Left renal cortex interstitium (tissue), 4 donors: Measurements from ENCODE around the gene GPR63. TPM values are rescaled to one million over a fixed set of nuclear protein-coding genes. Genes with fewer than 3 reads are reported as not detected.

Experiments
- DNase-seq, 4 donors: peaks; one replicate each; pipeline ENCODE4 v3.0.0-alpha.2; 2013; ENCODE audit warnings: low read depth in 4 of 4, low spot score in 2 of 4, missing footprints in 1 of 4
- polyA plus RNA-seq, 4 donors: library from polyadenylated mRNA; unstranded; fragments of 120-200 nt; gene quantifications; one replicate each; pipeline ENCODE4 v1.2.1, GENCODE V29; 2013; ENCODE audit not compliant: insufficient read length in 4 of 4

The GPR63 gene
- polyA plus RNA-seq, 4 donors = 2.6 to 4.5 (median 3.1) TPM

DNA sequence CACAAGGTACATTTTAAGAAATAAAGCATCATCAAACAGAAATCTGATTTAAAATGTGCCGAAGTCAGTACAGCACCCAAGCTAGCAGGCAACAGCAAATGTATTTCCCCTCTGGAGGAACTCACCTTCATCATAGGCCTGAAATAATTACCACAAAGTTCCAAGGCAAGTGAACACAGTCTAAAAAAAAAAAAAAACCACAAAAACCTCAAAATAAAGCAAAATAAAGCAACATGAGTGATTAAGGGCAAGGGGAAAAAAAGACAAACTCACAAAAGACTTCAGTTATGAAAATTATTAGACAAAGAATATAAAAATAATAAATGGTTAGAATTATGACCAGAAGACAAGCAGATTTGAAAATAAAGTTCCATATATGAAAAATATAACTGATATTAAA is 10.4 kb downstream of the GPR63 start:
- no peak for DNase-seq

DNA sequence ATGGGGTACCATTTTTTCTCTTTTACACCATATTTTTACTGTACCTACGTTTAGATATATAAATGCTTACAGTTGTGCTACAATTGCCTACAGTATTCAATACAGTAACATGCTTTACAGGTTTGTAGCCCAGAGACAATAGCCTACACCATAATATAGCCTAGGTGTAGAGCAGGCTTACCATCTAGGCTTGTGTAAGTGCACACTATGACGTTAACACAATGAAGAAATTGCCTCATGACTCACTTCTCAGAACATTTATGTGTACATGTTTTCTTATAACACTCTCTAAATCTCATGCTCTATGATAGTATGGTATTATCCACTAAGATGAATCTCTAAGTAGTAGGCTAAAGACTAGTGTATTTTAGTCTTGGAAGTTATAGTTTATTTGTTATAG is 13.5 kb downstream of the GPR63 start:
- DNase-seq = no peak

DNA sequence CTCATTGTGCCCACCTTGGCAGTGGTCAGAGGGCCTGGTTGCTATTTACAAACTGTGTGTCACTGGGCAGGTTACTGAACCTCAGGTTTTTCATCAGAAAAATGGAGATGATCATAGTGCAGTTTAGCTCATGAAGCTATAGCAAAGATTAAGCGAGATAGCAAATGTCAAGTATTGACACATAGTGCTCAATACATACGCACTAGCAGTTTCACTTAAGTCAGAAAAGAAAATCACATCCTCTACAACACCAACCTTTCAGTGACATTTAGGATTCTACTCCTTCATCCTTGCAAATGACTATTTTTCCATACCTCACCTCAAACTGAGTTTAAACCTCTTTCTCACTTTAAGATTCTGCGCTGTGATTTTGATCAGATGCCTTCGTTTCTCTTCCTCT is 16.2 kb downstream of the GPR63 start:
- no peak for DNase-seq

DNA sequence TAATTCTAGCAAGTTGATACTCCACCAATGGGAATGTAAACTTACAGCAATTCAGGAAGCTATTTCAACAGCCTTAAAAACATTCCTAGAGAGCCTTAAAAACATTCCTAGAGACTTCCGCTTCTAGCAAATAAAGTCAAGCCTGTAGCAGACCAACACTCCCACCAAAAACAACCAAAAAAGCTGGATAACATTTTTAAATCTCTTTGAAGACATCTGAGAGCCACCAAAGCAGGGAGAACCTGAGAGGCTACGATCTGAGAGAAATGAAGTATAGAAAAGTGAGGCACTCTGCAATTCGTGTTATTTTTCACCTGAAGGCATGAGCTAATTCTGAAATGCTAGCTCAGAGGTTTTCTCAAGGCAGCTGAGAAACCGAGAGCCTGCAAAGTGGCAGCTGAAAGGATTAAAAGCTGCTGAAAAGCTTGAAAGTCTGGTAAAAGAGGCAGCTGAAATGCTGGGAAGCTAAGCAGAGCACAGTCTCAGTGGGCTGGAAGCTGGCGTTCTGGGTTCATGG is 20.9 kb downstream of the GPR63 start:
- peak in 1 of 4 donors; percentile 13 for DNase-seq

DNA sequence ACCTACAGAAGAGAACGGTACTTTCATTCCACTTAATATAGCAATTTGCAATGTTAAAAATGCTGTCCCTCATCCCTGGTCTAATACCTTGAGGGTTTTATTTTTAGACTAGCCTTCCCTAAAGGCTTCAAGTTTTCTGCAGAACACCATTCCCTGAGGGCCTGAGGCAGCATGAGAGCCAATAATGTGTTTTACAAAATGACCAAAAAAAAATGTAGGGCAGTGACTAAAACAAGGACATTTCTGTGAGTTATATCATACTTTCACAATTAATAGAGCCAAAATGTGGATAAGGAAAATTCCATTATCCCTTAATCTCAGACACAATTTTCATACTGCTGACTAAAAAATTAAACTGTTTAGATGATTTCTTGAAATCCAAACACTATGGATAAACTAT is 22.7 kb downstream of the GPR63 start:
- no peak for DNase-seq

DNA sequence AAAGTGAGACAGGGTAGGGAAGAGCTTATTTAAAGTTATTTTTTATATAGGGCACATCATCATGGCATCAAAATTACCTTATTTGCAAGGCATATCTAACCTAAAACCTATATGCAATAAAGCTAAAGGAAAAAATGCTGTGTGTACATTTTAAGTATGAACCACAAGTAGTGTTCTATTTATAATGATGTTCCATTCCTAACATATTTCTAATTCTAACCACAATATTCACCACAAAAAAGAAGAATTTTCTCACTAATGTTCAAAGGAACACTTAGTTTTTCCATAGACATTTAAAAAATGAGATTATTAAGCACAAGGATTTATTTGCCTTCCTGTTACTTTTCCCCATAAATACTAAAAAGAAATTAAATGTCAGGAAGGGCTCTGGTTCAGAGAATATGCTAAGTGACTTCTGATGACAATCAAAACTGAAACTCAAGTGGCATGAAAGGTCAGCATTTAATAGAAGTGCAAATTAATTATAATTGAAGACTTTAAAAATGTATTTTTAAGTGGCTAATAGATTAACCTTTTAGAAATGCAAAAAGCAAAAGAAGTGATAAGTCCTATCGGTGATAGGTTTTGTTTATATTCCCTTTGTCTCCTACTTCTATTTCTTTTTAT is 25.1 kb downstream of the GPR63 start:
- DNase-seq = no peak

DNA sequence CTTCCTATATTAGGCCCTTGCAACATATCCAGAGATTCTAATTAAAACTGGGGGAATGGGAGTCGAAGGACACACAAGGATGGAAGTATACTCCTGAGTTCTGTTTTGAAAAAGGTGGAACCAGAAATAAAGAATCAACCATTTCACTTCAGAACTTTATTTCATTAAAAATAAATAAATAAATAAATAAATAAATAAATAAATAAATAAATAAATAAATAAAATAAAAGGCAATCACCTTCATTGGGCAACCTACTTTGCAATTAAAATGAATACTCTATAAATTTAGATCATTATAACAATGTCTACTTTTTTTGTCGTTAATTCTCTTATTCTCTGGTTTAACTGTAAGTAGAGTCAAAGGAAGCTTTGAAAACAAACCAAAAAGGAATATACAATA is 25.6 kb downstream of the GPR63 start:
- no peak for DNase-seq

DNA sequence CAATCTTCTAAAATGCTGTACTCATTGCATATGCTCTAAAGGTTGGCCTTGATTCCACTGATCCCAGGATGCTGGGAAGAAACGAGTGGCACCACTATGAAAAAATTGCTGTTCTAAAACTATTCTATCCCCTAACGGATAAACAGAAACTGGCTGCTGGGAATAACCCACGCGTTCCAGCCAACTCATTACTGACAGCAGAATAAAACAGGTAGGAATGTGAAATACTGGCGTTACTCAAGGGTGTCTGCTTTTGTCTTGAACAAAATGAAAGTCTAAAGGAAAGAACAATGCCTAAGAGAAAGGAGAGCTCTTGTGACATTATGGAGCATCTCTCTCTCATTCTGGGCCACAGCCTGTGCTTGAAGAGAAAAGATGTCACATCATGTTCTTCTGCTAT is 26.1 kb downstream of the GPR63 start:
- DNase-seq = no peak

DNA sequence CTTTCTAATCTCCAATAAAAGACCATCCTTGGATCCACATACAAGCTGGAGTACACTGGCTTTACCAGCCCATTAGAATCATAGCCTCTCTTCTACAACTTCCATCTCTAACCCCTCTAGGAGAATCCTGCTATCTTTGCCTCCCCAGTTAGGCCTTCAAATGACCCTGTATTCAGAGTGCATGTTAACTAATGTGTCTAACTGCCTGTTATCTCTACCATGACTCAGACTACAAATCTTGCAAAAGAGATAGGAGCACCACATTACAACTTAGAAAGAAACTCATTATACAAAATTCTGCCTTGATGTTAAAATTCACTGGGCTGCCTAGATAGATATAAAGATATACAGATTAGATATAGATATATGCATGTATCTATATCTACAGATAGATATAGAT is 28.2 kb downstream of the GPR63 start:
- no peak for DNase-seq

DNA sequence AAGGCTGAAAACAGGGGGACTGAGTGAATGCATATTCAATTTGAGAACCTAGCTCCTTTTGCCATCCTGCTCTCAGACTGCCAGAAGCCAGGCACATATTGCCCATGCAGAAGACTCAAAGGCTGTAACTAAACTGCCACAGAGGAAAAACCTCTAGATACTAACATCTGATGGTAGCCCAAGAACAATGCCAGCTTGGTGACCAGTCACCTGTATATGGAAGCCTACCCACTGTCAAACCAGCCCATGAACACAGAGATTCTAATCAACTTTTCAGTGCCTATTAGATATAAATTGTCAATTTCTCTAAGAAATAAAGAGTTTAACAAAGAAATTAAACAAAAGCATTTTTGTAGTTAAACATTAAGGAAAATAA is 34.2 kb downstream of the GPR63 start:
- DNase-seq = no peak

DNA sequence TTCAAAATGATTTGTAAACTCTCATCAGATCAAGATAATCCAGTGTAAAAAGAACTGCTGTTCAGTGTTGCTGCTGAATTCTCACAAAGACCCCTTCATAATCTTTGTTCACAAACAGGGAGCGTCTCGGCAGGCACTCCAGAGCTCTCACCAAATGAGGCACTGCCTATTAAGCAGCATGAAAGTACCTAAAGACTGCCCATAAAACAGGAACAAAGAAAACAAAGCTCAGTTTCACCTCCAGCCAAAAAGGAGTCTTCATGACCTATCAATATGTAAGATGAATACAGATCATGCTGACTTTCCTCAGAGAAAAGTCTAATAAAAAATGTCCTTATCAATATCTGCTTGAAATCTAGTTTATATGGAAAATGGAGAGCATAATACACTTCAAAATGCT is 41.8 kb downstream of the GPR63 start:
- DNase-seq = no peak

DNA sequence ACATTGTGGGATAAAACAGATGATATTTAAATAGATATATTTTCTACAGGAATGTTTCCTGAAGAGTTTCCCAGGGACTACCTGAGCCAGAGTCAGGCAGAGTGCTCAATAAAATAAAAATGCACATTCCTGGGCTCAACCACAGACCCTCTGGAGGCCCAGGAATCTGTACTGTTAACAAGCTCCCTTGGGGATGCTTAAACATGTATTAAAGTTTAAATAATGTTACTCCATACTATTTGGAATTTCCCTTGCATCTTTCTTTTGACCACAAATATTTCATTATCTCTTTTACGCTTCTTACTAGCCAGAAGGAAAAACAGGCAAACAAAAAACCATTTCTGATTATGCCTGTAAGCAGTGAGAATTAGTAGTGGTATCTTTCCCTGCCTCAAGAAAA is 42.3 kb downstream of the GPR63 start:
- no peak for DNase-seq

DNA sequence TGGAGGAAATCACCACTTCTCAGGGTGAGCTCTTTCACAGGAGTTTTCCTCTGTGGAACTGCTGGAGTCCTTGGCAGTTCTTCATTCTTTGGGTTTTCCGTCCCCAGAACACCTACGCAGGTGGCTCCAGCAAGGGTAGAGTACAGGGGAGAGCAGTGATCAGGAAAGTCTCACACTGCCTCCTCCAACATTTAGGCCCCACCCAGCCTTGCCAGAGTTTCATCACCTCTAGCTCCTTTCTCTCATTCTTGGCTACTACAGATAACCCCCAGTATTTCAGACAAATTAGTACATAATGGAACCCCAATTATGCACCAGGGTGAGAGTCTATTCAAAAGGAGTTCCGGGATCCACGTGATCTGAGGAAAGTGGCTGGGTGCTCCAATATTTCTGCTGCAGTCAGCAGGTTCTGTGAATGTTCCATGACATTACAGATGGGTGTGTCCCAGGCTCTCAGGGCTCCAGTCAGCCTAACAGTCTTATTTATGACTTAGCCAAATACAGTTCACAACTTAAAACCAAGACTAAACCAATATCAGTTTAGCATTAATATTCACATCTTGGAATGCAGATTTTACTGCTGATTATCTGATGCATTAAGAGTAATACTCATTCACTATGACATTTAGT is 44.6 kb downstream of the GPR63 start:
- DNase-seq = no peak

DNA sequence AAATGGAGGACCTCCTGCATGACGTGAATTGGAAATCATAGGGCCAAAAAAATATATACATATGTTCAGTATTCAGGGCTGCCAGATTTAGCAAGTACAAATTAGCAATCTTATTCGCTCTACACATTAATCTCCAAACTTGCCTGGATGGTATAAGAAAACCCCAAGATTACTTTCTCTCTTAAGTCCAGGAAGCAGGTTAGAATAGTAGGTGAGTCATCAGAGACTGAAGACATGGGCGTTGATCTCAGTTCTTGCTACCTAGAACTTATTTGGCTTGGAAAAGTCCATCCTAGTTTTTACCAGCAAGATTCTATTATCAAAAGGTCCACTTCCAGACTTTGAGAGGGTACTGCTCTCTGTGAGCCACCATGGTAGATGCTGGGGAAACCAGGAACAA is 47.4 kb downstream of the GPR63 start:
- DNase-seq = no peak

DNA sequence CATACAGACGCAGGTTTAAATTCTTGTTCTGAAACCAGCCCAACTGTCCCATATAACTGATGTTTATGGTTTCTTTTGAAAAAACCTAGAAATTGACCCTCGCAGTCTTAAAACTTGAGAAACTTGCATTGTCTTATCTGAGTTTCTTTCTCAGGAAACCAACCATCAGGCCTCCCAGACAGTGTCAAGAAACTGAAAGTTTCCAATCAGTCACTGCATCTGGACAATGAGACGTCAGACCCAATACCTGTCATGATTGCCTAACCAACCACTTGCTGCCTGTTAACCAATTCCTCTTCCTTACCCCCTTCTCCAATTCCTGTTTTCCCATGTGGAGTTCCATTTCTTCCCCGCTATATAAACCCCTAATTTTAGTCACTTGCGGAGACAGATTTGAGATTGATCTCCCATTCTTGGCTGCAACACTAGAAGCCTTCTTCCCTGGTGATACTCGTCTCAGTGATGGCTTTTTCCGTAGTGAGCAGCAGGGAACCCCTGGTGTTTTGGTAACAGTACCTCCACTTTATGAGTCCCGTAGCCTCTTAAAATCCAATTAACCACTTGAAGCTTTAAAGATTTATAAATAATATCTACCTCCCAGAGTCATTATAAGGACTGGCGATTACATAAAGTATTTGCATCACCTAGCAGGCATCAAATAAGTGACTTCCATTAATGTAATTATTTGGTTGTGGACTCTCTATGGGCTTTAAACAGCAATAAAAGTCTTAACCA is 49.3 kb downstream of the GPR63 start:
- no peak for DNase-seq

DNA sequence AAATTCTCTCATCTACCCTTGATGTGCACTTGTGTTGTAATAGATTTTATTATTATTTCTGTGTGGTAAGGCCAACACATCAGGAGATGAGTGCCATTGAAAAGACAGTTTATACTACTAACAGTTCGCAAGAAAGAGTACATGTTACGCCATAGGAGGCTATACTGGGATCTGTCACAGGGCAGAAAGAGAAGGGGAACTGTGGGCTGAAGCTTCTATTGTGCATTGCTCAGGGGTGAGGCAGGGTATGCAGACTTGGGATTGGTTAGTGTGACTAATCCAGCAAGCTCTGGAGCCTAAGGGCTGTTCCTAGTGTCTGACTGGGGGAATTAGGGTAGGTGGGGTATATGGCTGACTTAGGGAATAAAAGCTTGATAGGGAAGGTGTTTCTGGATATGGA is 50.9 kb downstream of the GPR63 start:
- no peak for DNase-seq

DNA sequence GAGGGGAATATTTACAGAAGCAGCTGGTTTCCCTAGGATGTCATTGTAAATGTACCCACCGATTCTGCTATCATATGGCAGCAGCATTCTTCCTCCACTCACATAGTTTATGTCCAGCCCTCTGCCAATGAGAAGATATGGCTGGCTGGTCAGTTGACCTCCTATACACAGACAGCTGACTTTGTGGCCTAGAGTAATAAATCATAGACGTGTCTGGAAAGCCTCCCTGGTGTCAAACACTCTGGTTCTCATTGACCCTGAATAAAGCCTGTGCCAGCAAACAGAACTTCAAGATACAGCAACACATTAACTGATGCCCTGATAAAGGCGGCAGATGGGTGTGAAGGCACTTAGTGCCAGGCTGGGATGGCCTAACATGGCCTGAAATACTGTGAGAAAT is 52.6 kb downstream of the GPR63 start:
- no peak for DNase-seq

DNA sequence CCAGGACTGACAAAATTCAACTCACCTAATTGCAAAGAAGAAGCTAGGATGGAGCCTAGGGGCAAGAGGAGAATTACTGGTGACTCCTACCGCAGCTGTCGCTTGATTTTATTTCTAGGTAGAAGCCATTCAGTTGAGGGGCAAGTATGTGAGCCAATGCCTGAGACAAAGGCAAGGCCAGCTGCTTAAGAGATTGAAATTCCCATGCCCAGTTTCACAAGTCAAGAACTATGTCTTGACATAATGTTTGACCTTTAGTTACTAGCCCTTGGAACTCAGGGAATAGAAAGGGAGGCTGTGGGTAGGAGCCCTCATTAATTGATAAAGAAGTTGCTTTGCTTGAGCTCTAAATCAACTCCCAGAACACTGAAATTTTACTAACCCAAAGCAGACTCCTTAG is 54.0 kb downstream of the GPR63 start:
- DNase-seq = no peak

DNA sequence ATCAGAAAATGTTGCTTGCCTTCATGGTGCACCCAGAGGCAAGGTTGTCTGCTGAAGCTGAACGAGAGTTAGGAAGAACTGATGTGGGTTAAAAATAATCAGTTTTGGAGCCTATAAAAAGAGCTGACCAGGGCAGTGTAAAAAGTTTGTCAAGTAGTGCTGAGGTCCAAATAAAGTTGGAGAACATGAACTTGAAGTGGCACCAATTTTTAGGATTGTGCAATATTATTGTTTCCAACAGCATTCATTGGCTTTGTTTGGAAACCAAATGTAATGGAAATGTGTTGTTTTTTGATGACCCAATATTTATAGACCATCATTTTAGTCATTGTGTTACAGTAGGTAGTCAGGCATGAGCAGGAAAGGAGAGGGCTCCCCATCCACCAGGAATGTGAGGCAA is 55.7 kb downstream of the GPR63 start:
- no peak for DNase-seq

DNA sequence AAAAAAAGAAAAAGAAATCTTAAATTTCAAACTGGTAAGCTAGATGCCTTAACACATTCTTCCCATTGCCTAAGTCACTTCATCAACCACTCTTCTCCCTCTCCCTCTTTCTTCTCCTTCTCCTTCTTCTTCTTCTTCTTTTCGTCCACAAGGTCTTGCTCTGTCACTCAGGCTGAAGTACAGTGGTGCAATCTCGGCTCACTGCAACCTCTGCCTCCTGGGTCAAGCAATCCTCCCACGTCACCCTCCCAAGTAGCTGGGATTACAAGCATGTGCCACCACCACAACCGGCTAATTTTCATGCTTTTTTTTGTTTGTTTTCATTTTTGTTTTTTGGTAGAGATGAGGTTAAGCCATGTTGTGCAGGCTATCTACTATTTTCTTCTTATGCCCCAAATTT is 60.2 kb downstream of the GPR63 start:
- no peak for DNase-seq

DNA sequence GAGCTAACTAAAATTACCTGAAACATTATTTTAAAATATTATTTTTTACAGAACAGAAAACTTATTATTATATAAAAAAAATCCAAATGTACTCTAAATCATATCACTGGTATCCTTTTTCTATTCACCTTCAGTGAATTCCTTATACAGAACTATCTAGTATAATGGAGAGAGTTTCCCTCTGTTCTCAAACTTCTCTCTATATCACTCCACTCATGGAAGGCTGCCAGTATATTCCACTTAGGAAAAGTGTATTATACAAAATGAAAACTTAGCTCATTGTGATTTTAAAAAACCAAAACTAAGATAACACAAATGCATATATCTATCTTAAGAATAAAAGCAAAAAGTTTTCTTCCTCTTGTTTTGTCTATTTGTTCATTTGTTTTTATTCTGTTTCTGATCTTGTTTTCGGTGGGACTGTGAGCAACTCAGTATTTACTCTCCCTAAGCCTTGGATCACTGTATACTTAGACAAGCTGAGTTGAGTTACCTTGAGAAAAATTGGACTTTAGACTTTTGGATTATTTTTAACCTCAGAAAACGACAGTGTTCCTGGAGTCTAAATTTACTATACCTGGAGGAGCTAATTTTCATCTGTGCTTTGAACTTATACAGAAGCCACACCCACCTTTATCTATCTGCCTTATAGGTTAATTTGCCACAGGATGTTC is 61.4 kb downstream of the GPR63 start:
- no peak for DNase-seq

DNA sequence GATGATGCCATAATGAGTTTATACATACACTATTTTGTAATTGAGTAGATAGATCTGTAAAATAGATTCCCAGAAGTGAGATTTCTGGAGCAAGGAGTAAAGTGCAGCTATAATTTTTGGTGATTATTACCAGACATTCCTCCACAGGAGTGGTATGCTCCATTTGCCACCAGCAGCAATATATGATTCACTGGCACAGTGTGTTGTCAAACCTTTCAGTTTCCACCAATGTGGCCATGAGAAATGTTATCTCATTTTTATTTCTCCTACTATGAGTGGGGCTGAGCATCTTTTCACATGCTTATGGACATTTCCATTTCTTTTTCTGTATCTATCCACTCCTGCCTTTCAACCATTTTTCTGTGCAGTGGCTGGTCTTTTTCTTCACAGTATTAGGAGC is 70.5 kb downstream of the GPR63 start:
- DNase-seq = no peak
